C4-2B (cell line): ENCODE measurements around the gene PIK3R4.

Experiments used
- CTCF ChIP-seq: fragments of 450-650 bp; conservative IDR thresholded peaks from 2 replicates; pipeline ENCODE4 v1.5.1; 2017; ENCODE audit warnings: mild to moderate bottlenecking
- ZFX ChIP-seq: fragments of 450-650 bp; IDR thresholded peaks from 2 replicates; pipeline ENCODE4 v1.6.1; 2017

GRCh38 chr3:130686833-130687232 is 59.8 kb downstream of the PIK3R4 start:
- TF ChIP-seq CTCF (no peak), ZFX (no peak)
